ENCODE measurements around the gene NMRK2.

GRCh38 chr19:3910105-3910504 is 22.8 kb upstream of the NMRK2 start:
- TF ChIP-seq CTCF (IDR thresholded peaks at IDR 0.05) = no peak
- TF ChIP-seq EZH2 (IDR thresholded peaks at IDR 0.05; ENCODE audit: borderline replicate concordance, insufficient read depth, low read depth, low read length, poor library complexity, severe bottlenecking) = no peak
